GM21529 (cell line): ENCODE measurements around the gene KMT2A.
"Not testable (repeated sequence)": the region's sequence is repeated elsewhere in the genome, so short reads cannot be mapped to it uniquely, and the experiment has no call there.

Experiments
- ATAC-seq: cut with Tn5 transposase; IDR thresholded peaks from one replicate; pipeline ENCODE4 v1.9.1; 2021; ENCODE audit not compliant: unreplicated experiment

The KMT2A gene

DNA sequence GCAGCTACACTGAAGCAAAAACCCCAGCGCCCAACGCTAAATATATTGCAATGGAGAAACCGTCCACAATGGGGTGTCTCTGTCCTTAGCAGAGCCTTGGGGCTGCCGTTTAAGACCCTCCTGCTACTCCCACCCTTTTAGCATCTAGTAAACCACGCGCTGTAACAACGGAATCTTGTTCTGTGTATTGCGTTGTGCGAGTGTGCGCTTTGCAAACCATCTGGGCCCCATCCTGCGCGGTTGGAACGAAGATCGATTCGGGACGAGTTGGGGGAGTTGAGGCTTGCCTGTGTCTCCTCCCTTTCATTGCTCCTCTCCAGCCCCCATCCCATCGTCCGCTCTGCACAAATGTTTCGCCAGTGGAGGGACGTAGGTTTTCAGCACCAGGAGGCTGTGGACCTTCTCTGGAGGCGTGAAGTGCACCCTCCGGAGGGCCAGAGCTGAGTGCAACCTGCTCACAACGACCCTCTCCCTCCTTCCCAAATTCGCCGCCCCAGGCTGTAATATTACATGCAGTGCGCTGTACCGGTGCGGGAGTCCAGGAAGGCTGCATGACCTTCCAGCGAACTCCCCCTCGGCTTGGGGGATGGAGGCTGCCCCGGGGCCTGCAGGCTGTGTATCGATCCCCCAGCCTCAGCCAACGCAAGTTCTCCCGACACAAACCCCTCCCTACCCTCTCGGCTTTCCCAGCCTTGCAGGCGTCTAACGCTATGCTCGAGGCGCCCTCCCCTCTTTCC lies 1.6 kb upstream of the KMT2A start:
- no peak for ATAC-seq

DNA sequence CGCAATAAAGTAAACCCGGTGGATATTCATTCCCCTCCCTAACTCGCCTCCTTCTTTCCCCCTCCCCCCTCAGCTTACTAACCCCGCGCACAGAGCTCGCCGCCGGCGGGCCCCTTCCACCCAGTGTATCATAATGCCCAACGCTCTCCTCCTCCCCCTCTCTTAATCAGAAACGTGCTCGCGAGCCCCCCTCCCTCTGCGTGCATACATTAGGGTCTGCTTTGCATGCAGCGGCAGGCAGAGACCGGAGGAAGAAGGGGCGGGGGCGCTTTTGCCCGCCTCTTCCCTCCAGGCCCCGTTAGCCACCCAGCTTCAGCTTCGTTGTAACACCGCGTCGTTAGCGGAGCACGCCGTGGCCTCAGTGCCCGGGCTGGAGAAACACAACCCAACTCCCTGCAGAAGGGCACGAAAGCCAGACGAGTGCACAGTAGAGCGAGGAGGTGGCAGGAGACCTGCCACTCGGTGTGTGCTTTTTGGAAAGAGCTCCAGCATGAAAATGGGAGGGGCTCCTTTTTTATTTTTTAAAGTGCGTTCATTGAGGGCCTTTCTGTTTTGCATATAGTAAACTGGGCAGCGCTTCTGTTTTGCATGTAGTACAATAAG lies 901 bp upstream of the KMT2A start:
- ATAC-seq = peak; percentile 21

DNA sequence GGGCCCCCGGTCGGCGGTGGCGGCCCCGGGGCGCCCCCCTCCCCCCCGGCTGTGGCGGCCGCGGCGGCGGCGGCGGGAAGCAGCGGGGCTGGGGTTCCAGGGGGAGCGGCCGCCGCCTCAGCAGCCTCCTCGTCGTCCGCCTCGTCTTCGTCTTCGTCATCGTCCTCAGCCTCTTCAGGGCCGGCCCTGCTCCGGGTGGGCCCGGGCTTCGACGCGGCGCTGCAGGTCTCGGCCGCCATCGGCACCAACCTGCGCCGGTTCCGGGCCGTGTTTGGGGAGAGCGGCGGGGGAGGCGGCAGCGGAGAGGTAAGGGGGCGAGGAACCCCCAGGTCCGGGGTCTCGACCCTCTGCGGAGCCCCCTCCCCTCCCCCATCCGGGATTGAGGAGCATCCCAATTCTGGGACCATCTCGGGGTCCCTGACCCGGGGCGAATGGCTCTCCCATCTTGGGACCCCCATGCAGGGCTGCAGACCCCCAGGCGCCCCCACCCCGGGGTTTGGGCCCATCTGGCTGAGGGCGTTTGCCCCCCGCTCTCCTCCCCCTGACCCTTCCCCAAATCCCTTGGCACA lies 431 bp downstream of the KMT2A start:
- peak; percentile 13 for ATAC-seq

DNA sequence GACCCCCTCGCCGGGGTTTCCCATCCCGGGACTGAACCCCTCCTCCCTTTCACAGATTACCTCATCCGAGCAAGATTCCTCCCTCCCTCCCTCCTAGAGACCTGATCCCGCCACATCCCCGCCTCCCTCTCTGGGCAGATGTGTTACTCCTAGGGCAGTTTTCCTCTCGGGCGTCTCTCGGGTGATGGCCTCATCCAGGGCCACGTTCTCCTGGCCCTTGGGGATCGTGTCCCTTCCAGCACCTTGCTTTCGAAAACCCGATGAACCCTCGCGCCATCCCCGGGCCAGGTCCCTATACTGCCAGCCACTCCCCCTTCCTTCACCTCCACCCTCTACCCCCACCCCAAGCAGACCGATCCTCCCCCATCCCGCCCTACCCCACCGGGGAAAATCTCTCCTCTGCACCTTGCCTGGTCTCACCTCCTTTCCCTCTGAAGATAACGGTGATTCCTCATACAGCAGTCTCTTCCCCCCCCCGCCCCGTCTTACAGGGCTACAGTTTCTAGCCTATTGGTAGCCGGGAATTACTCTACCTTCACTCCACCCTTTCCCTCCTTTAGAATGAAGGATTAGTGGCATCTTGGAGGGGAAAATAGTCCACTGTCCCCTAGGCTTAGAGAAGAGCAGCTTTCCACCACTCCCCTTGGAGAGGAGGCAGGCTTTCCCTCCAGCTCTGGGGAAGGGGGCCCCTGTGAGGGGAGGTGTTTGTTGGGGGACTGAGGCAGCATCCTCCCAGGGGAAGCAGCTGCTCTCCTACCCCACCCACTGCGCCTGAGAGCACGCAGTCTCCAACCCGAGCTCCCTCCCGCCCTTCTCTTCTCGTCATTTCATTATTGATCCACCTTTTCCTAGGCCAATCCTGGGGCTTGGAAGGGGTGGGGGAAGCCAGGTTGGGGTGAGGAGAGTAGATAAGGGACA lies 1.2 kb downstream of the KMT2A start:
- no peak for ATAC-seq

DNA sequence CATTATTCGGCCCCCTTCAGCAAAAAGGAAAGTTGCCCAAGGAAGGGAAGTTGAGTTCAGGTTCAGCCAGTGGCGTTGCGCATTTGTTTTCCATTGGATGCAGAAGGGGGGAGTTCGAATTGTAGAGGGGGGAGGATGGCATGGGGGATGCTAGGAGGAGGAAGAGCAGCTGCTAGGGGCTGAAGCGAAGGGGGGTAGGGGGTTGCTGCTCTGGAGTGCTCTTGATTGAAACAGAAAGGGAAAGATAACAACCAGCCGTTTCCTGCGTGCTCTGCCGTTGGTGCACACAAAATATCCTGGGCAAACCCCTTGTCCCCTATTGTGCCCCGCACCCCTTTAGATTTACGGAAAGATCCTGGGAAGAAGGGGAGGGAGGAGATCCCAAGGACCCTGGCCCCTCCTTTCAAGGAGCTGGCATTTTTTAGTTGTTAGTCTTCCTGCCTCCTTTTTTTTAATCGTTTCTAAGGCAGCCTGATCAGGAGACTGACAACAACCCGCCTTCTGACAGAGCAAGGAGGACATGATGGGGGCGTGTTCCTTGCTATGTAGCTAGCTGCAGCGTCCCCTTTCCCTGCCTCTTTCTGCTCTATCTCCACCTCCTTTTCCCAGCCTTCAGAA lies 2.1 kb downstream of the KMT2A start:
- ATAC-seq = peak; percentile 24

DNA sequence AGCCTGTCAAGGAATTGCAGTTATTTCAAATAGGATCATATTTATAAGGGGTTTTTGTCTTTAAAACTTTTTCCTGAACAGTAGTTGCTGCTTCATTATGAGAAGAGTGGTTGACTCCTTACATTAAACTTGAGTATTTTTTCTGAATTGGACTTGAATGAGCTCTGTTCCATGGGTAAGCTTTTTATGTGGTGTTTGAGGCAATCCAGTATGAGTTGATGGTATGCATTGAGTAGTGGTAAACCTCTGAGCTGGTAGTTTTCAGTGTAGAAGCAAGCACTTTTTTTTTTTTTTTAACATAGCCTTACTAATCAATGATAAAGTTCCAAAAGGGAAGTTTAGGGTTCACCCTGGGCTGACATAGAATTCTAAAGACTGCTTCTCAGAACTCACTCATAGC lies 3.4 kb downstream of the KMT2A start:
- no peak for ATAC-seq

DNA sequence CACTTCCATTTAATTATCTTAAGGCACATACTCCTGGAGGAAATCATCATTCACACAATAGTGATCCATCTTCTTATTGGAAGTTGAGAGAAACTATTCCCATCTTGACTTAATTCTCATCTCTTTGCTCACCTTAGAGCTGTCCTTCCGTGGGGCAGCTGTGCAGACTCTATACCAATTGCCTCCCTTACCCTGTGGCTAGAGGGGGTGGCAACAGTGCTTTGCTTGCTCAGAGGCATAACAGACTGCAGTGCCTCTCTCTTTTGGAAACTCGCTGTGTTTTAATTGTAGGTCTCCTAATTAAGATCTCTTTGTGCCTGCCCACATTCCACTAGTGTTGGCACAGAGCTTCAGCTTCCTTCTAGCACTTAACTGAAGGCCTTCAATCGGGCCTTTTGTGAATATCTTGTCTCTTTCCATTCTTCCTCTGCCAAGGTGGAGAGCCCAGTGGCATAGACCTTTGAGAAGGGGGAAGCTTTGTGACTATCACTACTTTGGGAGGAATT lies 5.5 kb downstream of the KMT2A start:
- ATAC-seq = no peak

DNA sequence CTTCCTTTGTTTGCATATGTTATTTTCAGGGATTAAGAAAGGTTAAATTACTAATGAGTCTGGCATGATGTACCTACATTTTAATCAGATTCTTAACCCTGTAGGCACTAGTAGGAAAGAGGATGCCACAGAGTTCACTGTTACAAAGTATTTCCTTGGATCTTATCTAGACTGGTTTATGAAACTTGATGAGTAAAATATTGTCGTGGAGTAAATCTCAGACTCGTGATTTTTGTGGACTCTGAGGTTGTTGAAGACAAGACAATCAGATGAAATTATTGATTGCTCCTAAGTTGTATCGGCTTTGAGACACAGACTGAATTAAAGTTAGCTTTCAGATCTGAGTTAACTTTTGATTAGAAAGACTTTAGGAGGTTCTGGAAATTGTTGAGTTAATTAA lies 6.0 kb downstream of the KMT2A start:
- ATAC-seq = no peak

DNA sequence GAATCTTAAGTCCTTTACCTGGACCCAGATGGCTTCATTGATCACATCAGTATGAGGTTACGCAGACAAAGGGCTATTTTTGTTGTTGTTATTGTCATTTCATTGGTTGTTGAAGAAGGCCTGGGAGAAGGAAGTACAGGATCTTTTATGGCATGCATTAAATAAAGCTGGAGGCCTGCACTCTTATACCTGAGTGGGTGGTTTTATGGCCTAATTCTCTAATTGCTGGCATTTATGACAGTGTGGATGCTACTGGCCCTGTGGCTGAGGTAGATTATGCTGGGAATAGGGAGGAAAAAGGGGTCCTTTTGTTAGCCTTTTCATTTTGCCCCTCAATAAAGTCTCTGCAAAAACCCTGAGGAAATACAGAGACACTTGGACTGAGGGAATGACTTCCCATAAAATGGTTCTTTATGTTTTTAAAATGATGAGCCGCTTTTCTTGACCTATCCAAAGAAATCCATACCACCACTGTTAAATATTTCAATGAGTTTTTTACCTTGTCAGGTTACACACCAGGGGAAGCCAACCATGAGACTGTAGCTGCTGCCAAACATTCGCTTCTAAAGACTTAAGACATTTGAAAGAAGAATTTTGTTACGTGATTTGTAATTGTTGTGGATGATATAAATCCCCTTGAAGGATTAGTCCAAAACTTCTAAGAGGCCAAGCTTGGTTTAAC lies 6.8 kb downstream of the KMT2A start:
- ATAC-seq = no peak

DNA sequence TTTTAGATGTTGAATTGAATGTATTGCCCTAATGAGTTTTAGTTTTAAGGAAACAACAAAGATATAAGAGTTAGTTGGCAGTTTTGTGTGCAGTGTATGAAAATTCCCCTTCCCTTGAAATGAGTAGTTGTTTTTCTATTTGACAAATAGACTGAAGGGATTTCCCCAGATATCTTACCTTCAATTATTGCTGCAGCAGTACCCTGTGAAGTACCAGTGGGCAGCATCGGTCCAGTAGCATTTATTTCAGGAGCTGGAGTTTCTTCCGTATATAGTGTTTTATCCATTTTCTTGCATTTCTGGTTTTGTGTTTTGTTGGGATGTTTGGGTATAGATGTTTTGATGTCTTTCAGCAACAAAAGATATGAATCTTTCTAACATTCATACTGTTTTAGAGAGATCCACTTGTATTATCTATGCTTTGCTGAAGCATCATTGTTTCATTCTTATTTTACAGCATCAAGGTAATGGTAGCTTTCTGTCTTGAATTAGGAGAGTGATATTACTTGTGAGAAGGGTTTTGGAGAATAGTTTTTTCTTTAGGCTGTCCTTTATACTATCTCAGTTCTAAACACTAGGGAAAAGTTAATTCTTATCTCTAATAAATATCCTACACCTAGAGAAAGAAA lies 7.4 kb downstream of the KMT2A start:
- peak; percentile 42 for ATAC-seq

DNA sequence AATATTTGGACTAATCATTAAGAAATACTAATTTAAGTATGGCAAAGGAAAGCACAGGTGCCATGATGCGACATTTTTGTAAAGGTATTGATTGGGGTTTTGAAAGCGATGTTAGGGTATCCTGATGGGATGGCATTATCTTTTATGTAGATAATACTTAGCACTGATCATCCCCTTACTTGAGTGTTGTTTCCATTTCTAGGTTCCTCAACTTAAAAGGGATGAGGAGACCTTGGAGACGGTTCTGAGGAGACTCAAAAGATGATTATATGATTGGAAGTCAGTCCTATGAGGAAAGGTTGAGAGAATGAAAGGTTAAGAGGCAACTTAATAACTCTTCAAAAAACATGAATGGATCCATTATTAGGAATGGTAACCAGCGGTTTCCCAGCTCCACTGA lies 11.1 kb downstream of the KMT2A start:
- no peak for ATAC-seq

DNA sequence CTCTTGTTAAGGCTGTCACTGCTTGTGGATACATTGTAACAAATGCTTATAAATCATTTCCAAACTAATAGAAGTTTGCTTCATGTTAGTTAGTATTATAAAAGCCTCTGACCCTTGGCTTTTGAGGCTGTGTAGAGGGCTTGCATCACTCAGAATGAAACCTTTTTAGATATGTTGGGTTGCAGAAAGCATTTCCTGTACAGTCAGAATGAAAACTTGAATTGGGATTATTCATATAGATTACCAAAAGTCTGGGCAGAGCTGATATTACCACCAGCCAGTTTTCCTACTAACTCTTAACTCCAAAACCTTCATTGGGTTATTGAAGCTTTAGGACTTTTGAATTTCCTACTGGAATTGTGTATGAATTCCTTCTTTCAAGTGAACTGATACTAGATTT lies 12.0 kb downstream of the KMT2A start:
- ATAC-seq = peak; percentile 86

DNA sequence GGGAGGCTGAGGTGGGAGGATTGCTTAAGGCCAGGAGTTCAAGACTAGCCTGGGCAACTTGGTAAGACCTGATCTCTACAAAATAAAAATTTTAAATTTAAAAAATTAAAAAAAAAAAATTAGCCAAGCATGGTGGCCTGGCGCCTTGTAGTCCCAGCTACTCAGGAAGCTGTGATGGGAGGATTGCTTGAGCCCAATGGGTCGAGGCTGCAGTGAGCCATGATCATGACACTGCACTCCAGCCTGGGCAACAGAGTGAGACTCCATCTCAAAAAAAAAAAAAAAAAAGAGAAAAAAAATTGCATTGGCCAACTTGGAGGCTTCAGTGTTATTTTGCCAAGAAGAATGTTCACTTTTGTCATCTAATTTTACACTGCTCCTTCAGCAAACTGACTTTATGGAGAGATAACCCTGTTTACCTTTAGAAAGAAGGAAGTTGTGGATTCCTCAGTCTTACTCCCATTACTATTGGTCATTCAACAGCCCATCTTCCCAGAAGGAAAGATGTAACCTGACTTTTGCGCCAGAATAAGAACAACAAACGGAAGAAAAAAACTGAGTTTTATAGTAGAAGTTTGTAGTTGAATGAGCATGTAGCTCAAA lies 13.1 kb downstream of the KMT2A start:
- ATAC-seq = no peak

DNA sequence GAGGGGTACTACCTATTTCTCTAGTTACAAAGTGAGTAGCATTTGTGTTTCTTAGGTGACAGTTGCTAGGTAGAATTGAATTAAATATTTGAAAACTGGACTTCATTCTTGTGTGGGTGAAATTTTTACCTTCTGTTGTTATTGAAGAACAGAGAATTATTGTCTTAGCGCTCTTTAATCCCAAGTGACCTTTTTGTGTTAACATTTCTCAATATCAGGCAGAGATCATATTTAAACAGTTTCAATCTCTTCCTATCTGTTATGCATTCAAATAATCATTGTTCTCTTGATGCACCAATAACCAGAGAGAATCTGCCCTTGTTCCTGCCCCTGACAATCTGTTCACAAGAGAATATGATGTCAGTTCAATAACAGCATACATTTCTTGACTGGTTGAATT lies 14.2 kb downstream of the KMT2A start:
- ATAC-seq = no peak

DNA sequence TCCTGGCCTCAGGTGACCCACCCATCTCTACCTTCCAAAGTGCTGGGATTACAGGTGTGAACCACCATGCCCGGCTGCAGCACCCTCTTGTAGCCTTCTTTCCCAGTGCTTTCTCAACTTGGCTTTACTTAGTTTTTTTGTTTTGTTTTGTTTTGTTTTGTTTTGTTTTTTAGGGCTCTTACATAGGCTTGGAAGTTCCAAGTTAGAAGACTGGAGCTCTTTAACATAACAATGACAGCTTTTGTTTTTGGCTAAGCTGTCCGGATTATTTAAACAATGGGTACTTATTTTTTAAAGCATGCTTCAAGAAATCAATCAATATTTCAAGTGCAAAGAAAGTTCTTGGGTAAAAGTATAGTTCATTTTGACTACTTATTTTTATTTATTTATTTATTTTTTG lies 25.9 kb downstream of the KMT2A start:
- no peak for ATAC-seq

DNA sequence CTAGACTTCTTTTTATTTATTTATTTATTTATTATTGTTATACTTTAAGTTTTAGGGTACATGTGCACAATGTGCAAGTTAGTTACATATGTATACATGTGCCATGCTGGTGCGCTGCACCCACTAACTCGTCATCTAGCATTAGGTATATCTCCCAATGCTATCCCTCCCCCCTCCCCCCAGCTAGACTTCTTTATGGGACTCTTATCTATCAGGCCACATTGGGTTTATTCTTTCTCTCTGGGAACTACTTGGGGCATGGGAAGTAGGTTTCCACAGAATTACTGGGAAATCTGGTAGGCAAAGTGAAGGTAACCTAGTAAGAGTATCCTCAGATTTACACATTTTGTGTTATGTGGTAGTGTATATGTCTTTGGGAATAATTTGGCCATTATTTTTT lies 32.7 kb downstream of the KMT2A start:
- not testable (repeated sequence) for ATAC-seq

DNA sequence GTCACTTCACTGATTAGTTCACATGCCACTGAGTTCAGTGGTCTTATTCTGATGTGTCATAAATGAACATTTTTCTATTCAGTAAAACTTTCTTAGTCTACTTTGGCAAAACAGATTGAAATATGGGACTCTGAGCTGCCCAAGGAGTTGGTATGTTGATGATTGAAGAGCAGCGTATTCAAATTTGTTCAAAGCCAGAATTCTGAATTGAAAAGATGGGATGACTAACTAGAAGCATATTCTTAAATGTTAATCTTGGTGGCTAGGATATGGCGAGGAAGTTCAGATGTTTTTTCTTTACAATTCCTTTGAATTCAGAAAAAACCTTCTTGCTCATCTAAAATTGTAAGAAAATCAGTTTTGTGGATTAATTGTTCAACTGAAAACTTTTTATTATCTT lies 34.7 kb downstream of the KMT2A start:
- no peak for ATAC-seq

DNA sequence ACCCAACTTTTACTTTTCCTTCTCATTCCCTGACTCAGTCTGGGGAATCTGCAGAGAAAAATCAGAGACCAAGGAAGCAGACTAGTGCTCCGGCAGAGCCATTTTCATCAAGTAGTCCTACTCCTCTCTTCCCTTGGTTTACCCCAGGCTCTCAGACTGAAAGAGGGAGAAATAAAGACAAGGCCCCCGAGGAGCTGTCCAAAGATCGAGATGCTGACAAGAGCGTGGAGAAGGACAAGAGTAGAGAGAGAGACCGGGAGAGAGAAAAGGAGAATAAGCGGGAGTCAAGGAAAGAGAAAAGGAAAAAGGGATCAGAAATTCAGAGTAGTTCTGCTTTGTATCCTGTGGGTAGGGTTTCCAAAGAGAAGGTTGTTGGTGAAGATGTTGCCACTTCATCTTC lies 37.2 kb downstream of the KMT2A start:
- no peak for ATAC-seq

DNA sequence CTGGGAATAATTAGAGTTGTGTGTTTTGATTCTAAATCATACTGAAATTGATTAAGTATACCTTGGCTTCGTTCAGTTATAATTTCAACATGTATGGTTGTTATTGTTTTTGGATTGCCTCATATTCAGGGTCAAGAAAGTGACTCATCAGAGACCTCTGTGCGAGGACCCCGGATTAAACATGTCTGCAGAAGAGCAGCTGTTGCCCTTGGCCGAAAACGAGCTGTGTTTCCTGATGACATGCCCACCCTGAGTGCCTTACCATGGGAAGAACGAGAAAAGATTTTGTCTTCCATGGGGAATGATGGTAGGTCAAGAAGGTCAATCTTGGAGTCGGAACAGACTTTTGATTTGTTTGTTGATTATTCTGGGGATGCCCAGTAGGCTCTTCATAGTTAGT lies 40.4 kb downstream of the KMT2A start:
- no peak for ATAC-seq
